ENCODE results near the gene NPHP4.

The NPHP4 gene

DNA sequence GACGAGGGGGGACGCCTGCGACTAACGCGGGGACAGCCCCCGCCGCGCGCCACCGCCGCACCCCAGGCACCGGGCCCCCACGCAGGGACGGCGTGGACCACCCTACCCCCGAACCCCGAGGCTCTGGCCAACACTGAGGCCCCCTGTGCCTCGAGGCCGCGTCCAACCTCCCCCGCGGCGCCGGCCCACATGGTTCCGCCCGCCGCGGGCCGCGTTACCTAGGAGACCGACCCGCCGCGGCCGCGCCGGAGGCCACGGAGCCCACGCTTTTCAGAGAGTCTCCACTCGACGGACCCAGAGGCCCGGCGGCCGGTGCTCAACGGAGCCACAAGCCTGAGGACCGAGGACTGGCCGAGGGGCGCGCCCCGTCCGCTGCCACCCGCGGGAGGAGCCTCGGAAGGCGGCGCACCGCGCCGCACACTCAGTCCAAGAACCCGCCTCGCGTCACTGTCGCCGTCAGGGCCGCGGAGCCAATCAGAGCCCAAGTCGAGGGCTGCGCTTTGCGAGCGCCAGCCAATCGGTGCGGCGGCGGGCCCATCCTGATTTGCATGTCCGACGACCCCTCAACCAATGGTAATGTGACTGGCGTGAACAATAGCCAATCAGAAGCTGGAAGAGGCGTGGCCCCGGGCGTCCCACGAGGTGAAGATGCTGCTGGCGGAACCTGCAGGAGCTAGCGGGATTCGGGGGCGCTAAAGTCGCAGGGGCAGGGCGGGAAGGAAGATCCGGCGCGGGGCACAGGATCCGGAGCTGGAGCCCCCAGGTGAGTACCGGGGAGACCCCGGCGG, at the start of gene NPHP4:
NPHP4 (minus strand) TSS at position 400 of the 788 bp plus-strand sequence. CDS start 6,136 bp downstream, outside the sequence.
- DNase-seq (peak; percentile 99), ATAC-seq (peak; percentile 92)

DNA sequence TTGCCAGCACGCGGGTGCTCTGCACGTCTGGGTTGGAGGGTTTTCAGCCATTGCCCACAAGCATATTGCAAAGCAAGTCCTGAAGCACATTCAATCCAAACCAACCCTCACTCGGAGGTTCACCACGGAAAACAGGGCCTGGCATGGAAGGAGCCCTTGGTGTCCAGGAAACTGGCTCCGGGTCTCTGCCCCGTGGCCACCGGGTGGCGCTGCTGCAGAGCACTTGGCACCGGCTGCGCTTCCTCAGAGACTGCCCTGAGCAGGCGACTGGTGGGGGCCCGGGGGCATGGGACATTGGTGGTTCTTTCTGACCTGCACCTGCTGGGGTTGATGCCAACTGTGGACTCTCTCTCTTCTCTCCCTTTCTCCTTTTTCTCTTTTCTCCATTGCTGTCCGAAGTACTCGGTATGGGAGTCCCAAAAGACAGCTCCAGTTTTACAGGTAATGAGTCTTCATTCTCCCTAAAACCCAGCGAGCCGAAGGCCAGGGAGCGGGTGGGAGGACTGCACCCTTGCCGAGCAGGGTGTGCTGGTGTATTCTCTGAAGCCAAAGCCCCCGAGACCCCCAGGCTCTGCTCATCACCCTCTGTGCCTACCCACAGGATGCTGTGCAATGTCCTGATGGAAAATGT, 49.3 kb upstream of the NPHP4 start:
- DNase-seq (peak; percentile 50), ATAC-seq (no peak)

DNA sequence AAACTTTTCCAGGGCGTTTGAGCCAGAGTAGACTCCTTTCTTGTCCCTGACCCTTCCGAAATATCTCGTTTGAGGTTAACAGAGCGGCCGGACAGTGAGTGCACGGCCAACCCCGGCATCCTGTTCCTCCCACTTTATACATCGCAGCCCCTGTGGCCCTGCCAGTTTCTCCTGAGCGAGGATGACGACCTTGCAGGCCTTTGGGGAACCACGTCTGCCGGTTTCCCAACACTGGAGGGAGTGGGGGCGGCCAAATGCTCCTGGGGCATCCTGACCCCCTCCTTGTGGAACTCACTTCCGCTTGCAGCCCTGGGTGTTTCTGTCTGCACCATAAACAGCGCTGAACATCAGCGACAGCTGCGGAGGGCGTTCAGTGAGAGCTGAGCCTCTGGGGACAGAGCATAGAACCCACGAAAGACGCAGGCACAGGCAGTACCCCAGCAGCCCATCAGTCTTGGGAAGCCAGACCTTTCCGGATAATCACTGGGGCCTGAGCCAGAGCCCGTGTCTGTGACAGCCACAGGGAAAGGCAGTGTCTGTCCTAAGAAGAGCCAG, 48.7 kb upstream of the NPHP4 start:
- no peak for DNase-seq
- ATAC-seq = no peak

DNA sequence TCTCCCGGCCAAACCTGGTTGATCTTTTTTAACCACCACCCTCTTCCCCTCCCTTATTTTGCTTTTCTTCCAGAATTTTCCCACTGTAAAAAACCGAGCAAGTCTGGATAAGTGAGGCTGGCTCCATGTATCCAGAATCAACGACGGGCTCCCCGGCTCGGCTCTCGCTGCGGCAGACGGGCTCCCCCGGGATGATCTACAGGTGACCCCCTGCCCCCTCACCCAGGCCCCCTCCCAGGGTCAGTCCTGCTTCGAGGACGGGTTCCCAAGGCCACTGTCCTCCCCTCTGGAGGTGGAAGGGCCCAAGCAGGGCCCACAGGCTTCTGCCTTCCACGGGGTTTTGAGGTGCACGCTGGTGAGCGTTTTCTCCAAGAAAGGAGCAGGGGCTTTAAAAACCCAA, 48.2 kb upstream of the NPHP4 start:
- DNase-seq (no peak), ATAC-seq (no peak)

DNA sequence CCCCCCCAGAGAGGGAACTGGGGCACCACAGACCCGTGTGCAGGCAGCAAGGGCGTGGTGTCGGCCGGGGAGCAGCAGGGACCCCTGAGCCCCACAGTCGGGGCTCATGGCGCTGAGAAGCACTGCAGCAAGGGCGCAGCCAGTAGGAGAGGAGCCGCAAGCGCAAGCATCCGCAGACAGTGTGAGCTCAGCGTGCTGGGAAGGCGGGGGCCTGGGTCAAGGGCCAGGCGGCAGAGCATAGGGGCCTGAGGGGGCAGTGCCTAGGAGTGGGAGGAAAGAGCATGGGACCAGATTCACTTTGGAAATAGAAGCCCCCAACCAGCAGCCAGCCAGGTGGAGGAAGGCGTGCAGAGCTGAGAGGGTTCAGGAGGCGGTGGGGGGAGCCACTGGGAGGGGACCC, 46.8 kb upstream of the NPHP4 start:
- ATAC-seq (no peak), DNase-seq (no peak)

DNA sequence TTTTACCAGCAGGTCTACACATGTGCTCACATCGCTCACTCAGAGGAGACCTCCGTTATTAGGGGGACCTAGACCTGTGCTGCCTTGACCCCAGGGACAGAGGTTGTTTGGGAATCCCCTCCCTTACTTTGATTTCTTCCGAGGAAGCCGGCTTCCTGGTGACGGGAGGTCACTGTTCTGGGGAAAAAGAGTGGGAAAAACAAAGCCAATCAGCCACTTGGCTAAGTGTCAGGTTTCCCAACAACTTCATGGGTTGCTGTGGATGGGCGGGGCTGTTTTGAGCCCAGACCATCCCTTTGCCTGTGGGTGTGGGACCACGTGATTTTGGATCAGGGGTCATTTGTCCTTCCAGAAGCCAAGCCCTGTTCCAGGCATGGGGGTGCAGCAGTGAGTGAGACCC, 46.4 kb upstream of the NPHP4 start:
- DNase-seq (no peak), ATAC-seq (no peak)

DNA sequence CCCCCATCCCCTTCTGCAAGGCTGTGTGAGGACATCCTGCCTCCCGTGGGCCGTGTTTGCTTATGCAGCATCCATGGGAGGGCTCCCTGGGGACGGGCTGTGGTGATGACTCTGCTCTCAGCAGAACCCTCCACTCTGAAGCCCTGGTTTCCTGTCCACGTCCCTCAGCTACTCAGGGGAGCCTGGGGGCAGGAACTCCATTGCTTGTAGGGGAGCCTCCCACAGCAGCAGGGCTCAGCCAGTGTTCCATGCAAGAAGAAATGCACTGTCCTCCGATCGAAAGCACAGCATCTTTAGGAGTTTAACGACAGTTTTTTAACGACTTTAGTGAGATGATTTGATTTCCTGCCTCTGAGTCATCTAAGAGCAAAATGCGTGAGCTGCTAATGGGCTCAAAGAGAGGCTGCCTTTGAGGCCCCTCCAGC, 45.1 kb upstream of the NPHP4 start:
- ATAC-seq = peak; percentile 63
- peak; percentile 30 for DNase-seq

DNA sequence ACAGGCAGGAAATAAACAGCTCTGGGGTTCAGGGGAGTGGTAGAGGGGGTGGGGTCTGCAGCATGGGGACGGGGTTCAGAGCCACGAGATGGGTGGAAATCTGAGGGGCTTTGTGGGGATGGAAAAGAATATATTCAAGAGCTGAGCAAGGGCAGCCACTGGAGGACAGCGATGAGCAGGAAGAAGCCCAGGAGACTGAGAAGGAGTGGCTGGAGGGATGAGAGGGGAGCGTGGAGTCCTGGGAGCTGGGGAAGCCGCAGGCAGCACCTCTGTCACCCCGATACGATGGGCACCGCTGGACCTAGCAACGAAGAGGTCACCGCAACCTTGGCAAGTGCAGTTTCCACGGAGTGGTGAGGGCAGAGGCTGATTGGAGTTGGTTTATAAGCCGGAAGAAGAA, 43.5 kb upstream of the NPHP4 start:
- DNase-seq (no peak), ATAC-seq (no peak)

DNA sequence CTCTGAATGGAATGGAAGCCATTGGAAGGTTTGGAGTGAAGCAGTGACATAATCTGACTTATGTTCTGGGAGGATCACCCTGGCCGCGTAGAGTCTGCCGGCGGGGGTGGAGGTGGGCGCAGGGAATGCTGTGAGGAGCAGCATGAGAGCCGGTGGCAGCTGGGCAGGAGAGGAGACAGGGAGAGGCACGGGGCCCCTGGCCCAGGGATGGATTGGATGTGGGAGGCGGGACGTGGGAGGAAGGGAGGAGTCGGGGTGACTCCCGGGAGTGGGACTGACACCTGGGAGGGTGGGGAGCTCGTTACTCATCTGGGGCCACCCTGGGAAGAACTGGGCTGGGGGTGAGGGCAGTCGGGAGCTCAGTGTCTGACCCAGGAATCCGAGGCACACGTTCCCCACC, 43.1 kb upstream of the NPHP4 start:
- DNase-seq = no peak
- ATAC-seq = no peak

DNA sequence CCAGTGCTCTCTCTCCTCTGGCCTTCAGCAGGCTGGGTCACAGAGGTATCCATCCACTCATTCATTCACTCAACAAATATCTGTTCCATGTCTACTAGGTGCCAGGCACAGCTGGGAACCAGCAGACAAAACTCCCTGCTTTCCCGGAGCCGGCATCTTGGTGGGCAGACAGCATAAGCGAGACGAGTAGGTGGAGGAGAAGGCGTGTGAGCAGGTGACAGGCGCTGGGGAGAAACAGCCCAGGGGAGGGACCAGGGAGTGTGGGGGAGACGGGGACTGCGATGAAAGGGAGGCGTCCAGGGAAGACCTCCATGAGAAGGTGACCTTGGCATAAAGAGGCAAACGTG, 42.5 kb upstream of the NPHP4 start:
- ATAC-seq = no peak
- no peak for DNase-seq

DNA sequence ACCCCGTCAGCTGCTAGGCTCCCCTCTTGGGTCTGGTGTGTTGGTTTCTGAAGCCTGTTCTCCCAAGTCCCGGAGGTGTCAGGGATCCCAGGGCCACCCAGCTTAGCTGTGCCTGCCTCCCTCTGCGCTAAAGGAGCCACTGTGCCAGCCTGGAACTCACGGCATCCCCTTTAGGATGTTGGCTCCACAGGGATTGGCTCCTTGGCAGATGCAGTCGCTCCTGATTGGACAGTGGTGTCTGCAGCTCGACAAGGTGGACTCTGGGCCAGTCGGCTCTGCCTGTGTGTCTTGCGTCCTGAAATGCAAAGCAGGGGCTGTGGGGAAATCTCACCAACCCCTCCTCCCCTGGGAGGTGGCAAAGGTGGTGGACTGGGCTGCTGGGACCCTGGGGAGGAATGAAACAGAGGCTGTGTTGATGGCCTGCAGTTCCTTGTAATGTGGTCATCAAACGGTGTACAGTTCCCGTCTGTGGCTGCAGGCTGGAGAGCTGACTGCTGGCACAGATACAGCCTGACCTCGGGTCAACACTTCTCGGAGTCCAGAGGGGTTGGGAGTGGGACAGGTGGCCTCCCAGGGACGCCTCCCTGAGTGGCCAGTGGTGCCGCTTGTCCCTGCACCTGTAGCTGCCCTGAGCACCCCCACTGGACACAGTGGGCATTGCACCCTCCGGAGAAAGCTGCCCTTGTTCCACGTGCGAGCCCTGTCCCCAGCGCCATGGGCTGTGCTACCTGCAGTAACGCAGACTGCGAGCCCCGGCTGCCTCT, 41.9 kb upstream of the NPHP4 start:
- no peak for ATAC-seq
- peak; percentile 55 for DNase-seq

DNA sequence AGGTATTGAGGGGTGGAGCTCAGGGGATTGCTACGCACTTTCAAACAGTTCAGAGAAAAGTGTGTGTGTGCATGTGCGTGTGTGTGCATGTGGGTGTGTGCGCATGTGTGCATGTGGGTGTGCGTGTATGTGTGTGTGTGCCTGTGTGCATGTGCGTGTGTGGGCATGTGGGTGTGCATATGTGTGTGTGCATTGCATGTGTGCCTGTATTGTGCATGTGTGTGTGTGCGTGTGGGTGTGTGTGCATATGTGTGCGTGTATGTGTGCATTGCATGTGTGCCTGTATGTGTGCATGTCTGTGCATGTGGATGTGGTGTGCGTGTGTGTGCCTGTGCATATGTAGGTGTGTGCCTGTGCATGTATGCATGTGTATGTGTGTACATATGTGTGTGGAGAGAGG, 40.9 kb upstream of the NPHP4 start:
- DNase-seq (no peak), ATAC-seq (no peak)

DNA sequence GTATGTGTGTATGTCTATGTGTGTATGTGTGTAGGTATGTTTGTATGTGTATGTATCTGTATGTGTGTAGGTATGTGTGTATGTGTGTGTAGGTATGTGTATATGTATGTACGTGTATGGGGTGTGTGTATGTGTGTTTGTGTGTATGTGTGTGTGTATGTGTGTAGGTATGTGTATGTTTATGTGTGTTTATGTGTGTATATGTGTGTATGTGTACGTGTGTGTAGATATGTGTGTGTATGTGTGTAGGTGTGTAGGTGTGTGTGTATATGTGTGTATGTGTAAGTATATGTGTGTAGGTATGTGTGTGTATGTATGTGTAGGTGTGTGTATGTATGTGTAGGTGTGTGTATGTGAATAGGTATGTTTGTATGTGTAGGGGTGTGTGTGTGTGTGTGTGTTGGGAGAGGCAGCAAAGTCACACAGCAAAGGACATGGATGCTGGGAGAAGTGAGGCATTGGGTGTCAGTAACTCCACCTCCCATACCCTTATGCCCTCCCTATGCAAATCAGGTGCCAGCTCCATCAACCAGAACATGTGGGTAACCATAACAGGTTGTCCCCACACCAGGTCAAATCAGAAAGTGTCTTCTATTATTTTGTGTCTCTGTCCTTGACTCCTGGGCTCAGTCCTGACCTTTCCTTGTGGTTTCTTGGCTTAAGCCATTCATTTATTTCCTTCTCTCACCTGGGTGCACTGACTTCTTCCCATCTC, 38.5 kb upstream of the NPHP4 start:
- no peak for ATAC-seq

DNA sequence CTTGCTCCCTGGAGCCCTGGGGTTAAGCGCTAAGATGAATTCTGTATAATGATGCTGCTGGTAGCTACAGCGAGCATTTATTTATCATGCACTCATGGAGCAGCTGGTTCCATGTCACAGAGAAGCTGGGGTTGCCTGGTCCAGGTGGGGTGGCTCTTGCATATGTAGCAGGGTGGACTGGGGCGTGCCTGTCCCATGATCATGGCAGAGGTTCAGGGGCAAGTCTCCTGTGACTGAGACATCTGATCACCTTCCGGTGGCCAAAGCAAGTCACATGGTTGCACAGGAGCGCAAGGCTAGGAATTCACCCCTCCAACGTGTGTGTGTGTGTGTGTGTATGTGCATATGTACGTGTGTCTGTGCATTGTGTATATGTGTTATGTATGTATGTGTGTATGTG, 37.9 kb upstream of the NPHP4 start:
- no peak for ATAC-seq
- no peak for DNase-seq

More for the DNA sequence above, 38.5 kb upstream of the NPHP4 start:
- DNase-seq = no peak

DNA sequence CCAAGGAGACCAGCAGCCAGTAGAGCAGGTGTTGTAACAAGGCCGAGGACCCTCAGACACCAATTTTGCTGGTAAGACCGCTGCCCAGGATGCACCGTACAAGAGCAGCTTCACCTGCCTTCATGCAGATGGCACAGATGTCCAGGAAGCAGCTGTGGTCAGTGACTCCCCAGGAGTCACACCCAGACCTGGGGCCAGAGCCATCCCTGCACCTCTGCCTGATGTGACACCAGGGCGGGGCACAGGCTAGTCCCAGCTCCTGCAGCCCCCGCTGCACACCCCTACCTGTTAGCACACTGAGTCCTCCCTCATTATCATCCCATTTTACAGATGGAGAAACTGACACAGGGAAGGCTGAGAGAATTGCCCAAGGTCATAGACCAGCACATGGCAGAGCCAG, 37.1 kb upstream of the NPHP4 start:
- no peak for DNase-seq
- ATAC-seq = no peak

DNA sequence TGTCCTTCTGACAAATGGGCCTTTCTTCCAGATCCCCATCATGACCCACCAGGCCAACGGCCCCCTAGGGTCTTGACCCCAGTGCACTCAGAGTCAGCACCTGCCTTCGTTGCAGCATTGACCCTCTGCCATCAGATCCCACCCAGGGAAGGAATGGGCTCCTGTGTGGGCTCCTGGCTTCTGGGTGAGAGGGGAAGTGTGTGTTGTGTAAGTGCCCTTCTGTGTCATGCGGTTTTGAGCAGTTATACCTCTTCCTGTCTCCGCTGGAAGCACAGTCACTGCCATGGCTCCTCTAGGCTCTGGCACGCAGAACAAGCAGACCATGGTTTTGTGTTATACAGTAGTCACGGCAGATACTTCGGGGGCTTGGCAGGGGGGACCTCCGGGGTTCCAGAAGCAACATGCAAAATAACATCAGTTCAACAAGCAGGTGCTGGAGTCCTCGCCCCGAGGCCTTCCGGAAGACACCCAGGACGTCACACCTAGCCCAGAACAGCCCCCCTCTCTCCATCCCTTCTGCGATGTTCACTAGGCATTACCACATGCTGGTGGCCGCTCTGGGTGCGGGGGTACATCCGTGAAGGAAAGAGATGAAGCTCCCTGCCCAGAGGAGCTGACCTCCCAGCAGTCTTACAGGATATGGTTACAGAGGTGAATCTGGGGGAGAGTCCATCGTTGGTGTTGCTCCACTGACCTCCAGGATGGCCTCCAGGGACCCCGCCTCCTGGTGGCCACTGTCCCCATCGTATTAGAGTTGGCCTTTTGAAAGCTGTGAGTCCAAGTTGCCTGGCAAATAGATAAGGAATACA, 36.0 kb upstream of the NPHP4 start:
- peak; percentile 71 for DNase-seq

DNA sequence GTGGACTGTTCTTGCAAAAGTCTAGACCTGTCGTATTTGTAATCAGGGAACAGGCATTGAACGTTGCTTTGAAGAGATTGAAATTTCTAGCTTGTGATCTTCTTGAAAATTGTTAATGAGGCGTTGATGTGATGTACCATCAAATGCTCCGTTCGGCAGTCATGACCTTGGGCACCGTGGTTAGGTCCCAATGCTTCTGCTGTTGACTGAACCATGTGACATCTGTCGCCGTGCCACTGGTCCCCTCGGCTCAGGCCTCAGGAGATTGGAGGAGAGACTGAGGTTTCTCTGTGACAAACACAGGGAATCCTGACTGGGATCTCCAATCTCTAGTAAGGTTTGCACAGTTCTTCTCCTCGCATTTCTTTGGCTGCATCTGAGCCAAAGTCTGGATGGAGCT, 35.4 kb upstream of the NPHP4 start:
- ATAC-seq (peak; percentile 20), DNase-seq (peak; percentile 46)

More for the DNA sequence above, 36.0 kb upstream of the NPHP4 start:
- peak; percentile 48 for ATAC-seq

DNA sequence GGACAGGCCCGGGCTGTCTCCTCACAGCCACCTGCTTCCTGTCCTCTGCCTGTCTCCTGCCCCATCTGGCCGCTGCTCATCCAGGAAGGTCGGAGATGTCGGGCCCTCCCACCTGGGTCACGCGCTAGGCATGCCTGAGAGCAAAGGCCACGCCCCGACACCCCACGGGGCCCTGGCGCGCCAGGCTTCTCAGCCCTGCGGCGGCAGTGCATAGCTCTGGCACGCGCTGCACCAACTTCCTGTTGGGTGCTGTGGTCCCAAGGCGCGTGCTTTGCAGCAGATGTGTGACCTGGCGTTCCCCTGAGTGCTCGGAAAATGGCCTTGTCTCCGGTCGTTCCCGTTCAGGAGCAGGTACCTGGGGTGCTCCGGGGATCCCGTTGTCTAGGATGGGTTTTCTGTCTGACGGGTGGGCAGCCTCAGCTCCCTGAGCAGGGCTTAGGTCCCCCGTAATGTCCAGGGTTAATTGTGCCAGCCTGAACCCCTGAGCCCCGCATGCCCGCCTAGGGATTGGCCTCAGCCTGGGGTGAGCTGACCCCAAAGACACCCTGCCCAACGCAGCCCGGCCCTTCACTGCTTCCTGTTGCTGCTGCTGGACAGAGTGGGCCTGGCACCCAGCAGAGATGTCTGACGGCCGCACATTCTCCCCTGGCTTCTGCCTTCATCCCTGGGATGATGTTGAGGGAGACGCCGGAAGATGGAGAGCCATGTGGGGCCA, 34.0 kb upstream of the NPHP4 start:
- DNase-seq = peak; percentile 96
- peak; percentile 86 for ATAC-seq

DNA sequence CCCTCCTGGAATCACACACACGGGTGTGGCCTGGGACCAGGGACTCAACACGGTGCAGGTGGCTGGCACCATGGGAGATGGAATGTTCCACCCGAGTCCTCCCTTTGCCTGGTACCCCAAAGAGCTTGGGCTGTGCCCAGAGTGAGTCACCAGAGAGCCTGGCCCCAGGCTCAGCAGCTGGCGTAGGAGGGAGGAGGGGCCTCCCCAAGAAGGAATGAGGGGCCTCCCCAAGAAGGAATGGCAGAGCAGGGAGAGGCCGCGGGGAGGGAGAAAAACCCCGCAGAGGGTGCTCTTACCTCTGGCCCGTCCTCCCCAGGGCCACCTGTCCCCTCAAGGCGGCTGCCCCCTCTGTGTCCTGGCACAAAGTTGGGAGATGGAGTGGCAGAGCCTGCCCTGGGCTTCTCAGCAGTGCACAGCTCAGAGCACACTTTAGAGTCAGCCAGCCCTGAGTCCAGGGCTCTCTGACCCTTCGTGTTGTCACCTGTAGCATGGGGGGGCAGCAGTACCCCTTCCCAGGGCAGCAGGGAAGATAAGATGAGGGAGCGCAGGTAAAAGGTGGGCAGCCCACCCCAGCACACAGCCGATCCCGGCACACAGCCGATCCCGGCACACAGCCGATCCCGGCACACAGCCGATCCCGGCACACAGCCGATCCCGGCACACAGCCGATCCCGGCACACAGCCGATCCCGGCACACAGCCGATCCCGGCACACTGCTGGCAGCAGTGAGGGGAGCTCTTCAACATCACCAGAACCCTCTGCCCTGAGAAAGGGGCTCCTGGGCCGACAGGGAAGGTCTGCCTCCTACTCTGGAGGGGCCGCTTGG, 33.3 kb upstream of the NPHP4 start:
- peak; percentile 53 for DNase-seq
- ATAC-seq = peak; percentile 4

DNA sequence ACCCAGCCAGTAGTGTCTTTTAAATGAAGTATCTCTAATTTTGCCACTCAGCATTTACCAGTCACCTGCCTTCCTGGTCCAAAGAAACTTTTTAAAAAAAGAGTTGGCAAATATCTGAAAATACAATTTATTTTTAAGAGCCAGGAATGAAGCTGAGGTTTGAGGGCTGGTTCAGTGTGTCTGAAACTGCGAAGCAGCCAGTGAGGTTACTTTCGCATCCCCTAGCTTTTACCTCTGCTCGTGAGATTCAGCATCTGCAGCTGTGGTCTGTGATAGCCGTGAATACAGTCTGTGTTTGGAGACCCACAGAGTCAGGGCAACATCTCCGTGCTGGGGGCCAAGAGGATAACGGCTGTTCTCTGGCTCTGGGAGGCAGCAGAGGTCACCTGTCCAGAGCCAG, 32.2 kb upstream of the NPHP4 start:
- DNase-seq (no peak), ATAC-seq (no peak)
